Measurements from ENCODE around the gene KCTD16.

Gene KCTD16

GRCh38 chr5:144385597-144385996 is 214.9 kb downstream of the KCTD16 start:
- Histone ChIP-seq H3K36me3 (ENCODE audit: insufficient read depth, low read length) (no peaks in the 10 kb centered on the region), H3K9ac (ENCODE audit: low read length) (no peak overlapping the region)

GRCh38 chr5:144386315-144386714 is 215.6 kb downstream of the KCTD16 start:
- Histone ChIP-seq H3K27me3 (ENCODE audit: control insufficient read depth in 1 of 2, insufficient read depth in 2 of 2, low read length in 2 of 2) (no peaks in the 10 kb centered on the region), H3K27ac (ENCODE audit: low read depth, low read length) (no peak overlapping the region), H3K4me3 (ENCODE audit: low read depth in 1 of 2, low read length in 2 of 2) (no peak overlapping the region), H3K4me1 (ENCODE audit: insufficient read depth, low read length) (no peaks in the 10 kb centered on the region), H3K36me3 (ENCODE audit: insufficient read depth, low read length) (no peaks in the 10 kb centered on the region), H3K9me3 (ENCODE audit: low read length) (no peaks in the 10 kb centered on the region), H3K9ac (ENCODE audit: low read length) (no peak overlapping the region)

More at GRCh38 chr5:144385597-144385996, 214.9 kb downstream of the KCTD16 start:
- no peaks in the 10 kb centered on the region for H3K4me1 ChIP-seq (ENCODE audit: insufficient read depth, low read length)
- H3K9me3 ChIP-seq (ENCODE audit: low read length) = no peaks in the 10 kb centered on the region
- no peak overlapping the region for H3K4me3 ChIP-seq (ENCODE audit: low read depth in 1 of 2, low read length in 2 of 2)
- H3K27me3 ChIP-seq (ENCODE audit: control insufficient read depth in 1 of 2, insufficient read depth in 2 of 2, low read length in 2 of 2) = no peaks in the 10 kb centered on the region
- H3K27ac ChIP-seq (ENCODE audit: low read depth, low read length) = no peak overlapping the region

- Histone ChIP-seq H3K9me3 (ENCODE audit: low read length) (no peaks in the 10 kb centered on the region), H3K27ac (ENCODE audit: low read depth, low read length) (no peak overlapping the region), H3K27me3 (ENCODE audit: control insufficient read depth in 1 of 2, insufficient read depth in 2 of 2, low read length in 2 of 2) (no peaks in the 10 kb centered on the region), H3K4me1 (ENCODE audit: insufficient read depth, low read length) (no peaks in the 10 kb centered on the region), H3K36me3 (ENCODE audit: insufficient read depth, low read length) (no peaks in the 10 kb centered on the region), H3K4me3 (ENCODE audit: low read depth in 1 of 2, low read length in 2 of 2) (no peak overlapping the region), H3K9ac (ENCODE audit: low read length) (no peak overlapping the region)
These were observed 219.5 kb downstream of the KCTD16 start for GRCh38 chr5:144390133-144390532.

- H3K9ac ChIP-seq (ENCODE audit: low read length) = no peak overlapping the region
These were observed 220.4 kb downstream of the KCTD16 start for GRCh38 chr5:144391044-144391443.

GRCh38 chr5:144393641-144394435 is 223.2 kb downstream of the KCTD16 start:
- Histone ChIP-seq H3K36me3 (ENCODE audit: insufficient read depth, low read length) (no peaks in the 10 kb centered on the region), H3K9me3 (ENCODE audit: low read length) (no peaks in the 10 kb centered on the region), H3K27me3 (ENCODE audit: control insufficient read depth in 1 of 2, insufficient read depth in 2 of 2, low read length in 2 of 2) (no peaks in the 10 kb centered on the region), H3K4me1 (ENCODE audit: insufficient read depth, low read length) (no peaks in the 10 kb centered on the region), H3K9ac (ENCODE audit: low read length) (no peak overlapping the region), H3K4me3 (ENCODE audit: low read depth in 1 of 2, low read length in 2 of 2) (no peak overlapping the region), H3K27ac (ENCODE audit: low read depth, low read length) (no peak overlapping the region)

More at GRCh38 chr5:144391044-144391443, 220.4 kb downstream of the KCTD16 start:
- Histone ChIP-seq H3K4me3 (ENCODE audit: low read depth in 1 of 2, low read length in 2 of 2) (no peak overlapping the region), H3K27me3 (ENCODE audit: control insufficient read depth in 1 of 2, insufficient read depth in 2 of 2, low read length in 2 of 2) (no peaks in the 10 kb centered on the region), H3K9me3 (ENCODE audit: low read length) (no peaks in the 10 kb centered on the region), H3K4me1 (ENCODE audit: insufficient read depth, low read length) (no peaks in the 10 kb centered on the region), H3K36me3 (ENCODE audit: insufficient read depth, low read length) (no peaks in the 10 kb centered on the region), H3K27ac (ENCODE audit: low read depth, low read length) (no peak overlapping the region)

GRCh38 chr5:144395704-144396103 is 225.0 kb downstream of the KCTD16 start:
- H3K4me3 ChIP-seq (ENCODE audit: low read depth in 1 of 2, low read length in 2 of 2) = no peak overlapping the region
- H3K4me1 ChIP-seq (ENCODE audit: insufficient read depth, low read length) = no peaks in the 10 kb centered on the region
- H3K9ac ChIP-seq (ENCODE audit: low read length) = no peak overlapping the region
- H3K27me3 ChIP-seq (ENCODE audit: control insufficient read depth in 1 of 2, insufficient read depth in 2 of 2, low read length in 2 of 2) = no peaks in the 10 kb centered on the region
- H3K27ac ChIP-seq (ENCODE audit: low read depth, low read length) = no peak overlapping the region
- no peaks in the 10 kb centered on the region for H3K36me3 ChIP-seq (ENCODE audit: insufficient read depth, low read length)
- no peaks in the 10 kb centered on the region for H3K9me3 ChIP-seq (ENCODE audit: low read length)

- H3K36me3 ChIP-seq (ENCODE audit: insufficient read depth, low read length) = no peaks in the 10 kb centered on the region
- H3K4me1 ChIP-seq (ENCODE audit: insufficient read depth, low read length) = no peaks in the 10 kb centered on the region
- H3K27me3 ChIP-seq (ENCODE audit: control insufficient read depth in 1 of 2, insufficient read depth in 2 of 2, low read length in 2 of 2) = no peaks in the 10 kb centered on the region
- no peaks in the 10 kb centered on the region for H3K9me3 ChIP-seq (ENCODE audit: low read length)
- no peak overlapping the region for H3K27ac ChIP-seq (ENCODE audit: low read depth, low read length)
- no peak overlapping the region for H3K9ac ChIP-seq (ENCODE audit: low read length)
- no peak overlapping the region for H3K4me3 ChIP-seq (ENCODE audit: low read depth in 1 of 2, low read length in 2 of 2)
These were observed 232.4 kb downstream of the KCTD16 start for GRCh38 chr5:144403058-144403457.

GRCh38 chr5:144403817-144404420 is 233.2 kb downstream of the KCTD16 start:
- Histone ChIP-seq H3K4me3 (ENCODE audit: low read depth in 1 of 2, low read length in 2 of 2) (no peak overlapping the region), H3K9me3 (ENCODE audit: low read length) (no peaks in the 10 kb centered on the region), H3K36me3 (ENCODE audit: insufficient read depth, low read length) (no peaks in the 10 kb centered on the region), H3K27me3 (ENCODE audit: control insufficient read depth in 1 of 2, insufficient read depth in 2 of 2, low read length in 2 of 2) (no peaks in the 10 kb centered on the region), H3K27ac (ENCODE audit: low read depth, low read length) (no peak overlapping the region), H3K9ac (ENCODE audit: low read length) (no peak overlapping the region), H3K4me1 (ENCODE audit: insufficient read depth, low read length) (no peaks in the 10 kb centered on the region)

- no peak overlapping the region for H3K9ac ChIP-seq (ENCODE audit: low read length)
- no peaks in the 10 kb centered on the region for H3K9me3 ChIP-seq (ENCODE audit: low read length)
- H3K4me1 ChIP-seq (ENCODE audit: insufficient read depth, low read length) = no peaks in the 10 kb centered on the region
- H3K36me3 ChIP-seq (ENCODE audit: insufficient read depth, low read length) = no peaks in the 10 kb centered on the region
- no peak overlapping the region for H3K4me3 ChIP-seq (ENCODE audit: low read depth in 1 of 2, low read length in 2 of 2)
- H3K27me3 ChIP-seq (ENCODE audit: control insufficient read depth in 1 of 2, insufficient read depth in 2 of 2, low read length in 2 of 2) = no peaks in the 10 kb centered on the region
- H3K27ac ChIP-seq (ENCODE audit: low read depth, low read length) = no peak overlapping the region
These were observed 234.0 kb downstream of the KCTD16 start for GRCh38 chr5:144404672-144405071.

- Histone ChIP-seq H3K9me3 (ENCODE audit: low read length) (no peaks in the 10 kb centered on the region), H3K4me3 (ENCODE audit: low read depth in 1 of 2, low read length in 2 of 2) (no peak overlapping the region), H3K9ac (ENCODE audit: low read length) (no peak overlapping the region), H3K36me3 (ENCODE audit: insufficient read depth, low read length) (no peaks in the 10 kb centered on the region), H3K27ac (ENCODE audit: low read depth, low read length) (no peak overlapping the region), H3K27me3 (ENCODE audit: control insufficient read depth in 1 of 2, insufficient read depth in 2 of 2, low read length in 2 of 2) (no peaks in the 10 kb centered on the region), H3K4me1 (ENCODE audit: insufficient read depth, low read length) (no peaks in the 10 kb centered on the region)
These were observed 235.3 kb downstream of the KCTD16 start for GRCh38 chr5:144405991-144406390.

GRCh38 chr5:144406442-144406841 is 235.8 kb downstream of the KCTD16 start:
- no peak overlapping the region for H3K27ac ChIP-seq (ENCODE audit: low read depth, low read length)
- no peaks in the 10 kb centered on the region for H3K36me3 ChIP-seq (ENCODE audit: insufficient read depth, low read length)
- no peaks in the 10 kb centered on the region for H3K4me1 ChIP-seq (ENCODE audit: insufficient read depth, low read length)

More at GRCh38 chr5:144406442-144406841, 235.8 kb downstream of the KCTD16 start:
- no peaks in the 10 kb centered on the region for H3K9me3 ChIP-seq (ENCODE audit: low read length)
- no peak overlapping the region for H3K9ac ChIP-seq (ENCODE audit: low read length)
- H3K27me3 ChIP-seq (ENCODE audit: control insufficient read depth in 1 of 2, insufficient read depth in 2 of 2, low read length in 2 of 2) = no peaks in the 10 kb centered on the region
- no peak overlapping the region for H3K4me3 ChIP-seq (ENCODE audit: low read depth in 1 of 2, low read length in 2 of 2)

Measured in muscle layer of colon (tissue), 2 donors.